Lower leg skin (tissue), 3 donors: ENCODE data around the gene VRK1.

Experiments used
- POLR2A ChIP-seq, 2 donors: fragments of 450-650 bp; IDR thresholded peaks; one replicate each; pipeline ENCODE4 v1.6.1; 2016 to 2017; ENCODE audit warnings: antibody characterized with exemption in 2 of 2, mild to moderate bottlenecking in 1 of 2, moderate library complexity in 1 of 2
- TF ChIP-seq, protein P1 (sequence below), 3 donors: fragments of 450-650 bp; IDR thresholded peaks; one replicate each; pipeline ENCODE4 v1.5.1; 2016; ENCODE audit warnings: antibody characterized with exemption in 3 of 3, mild to moderate bottlenecking in 3 of 3, moderate library complexity in 2 of 3

DNA sequence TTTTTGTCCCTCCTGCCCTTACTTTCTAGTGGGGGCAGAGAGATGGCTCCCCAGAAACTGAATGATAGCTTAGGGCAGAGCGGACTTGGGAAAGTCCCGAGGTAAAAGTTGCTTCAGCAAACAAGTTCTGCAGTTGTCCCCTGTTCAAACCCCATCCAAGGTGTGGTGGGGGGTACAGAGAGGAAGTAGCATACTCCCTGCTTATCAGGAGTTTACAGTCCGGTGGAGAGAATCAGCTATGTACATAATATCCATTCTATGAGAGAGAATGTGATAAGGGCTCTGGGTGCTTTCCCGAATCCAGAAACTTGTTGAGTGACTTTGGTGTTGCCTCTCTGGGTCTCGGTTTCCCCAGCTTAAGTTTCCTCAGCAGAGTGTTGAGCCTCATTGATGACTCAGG lies 40.4 kb upstream of the VRK1 start:
- TF ChIP-seq, protein P1, sequence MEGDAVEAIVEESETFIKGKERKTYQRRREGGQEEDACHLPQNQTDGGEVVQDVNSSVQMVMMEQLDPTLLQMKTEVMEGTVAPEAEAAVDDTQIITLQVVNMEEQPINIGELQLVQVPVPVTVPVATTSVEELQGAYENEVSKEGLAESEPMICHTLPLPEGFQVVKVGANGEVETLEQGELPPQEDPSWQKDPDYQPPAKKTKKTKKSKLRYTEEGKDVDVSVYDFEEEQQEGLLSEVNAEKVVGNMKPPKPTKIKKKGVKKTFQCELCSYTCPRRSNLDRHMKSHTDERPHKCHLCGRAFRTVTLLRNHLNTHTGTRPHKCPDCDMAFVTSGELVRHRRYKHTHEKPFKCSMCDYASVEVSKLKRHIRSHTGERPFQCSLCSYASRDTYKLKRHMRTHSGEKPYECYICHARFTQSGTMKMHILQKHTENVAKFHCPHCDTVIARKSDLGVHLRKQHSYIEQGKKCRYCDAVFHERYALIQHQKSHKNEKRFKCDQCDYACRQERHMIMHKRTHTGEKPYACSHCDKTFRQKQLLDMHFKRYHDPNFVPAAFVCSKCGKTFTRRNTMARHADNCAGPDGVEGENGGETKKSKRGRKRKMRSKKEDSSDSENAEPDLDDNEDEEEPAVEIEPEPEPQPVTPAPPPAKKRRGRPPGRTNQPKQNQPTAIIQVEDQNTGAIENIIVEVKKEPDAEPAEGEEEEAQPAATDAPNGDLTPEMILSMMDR (IDR thresholded peaks at IDR 0.05): no peak
- TF ChIP-seq POLR2A (IDR thresholded peaks at IDR 0.05): no peak
